ENCODE data around the gene SCART1.
"Not testable (repeated sequence)": the region's sequence is repeated elsewhere in the genome, so short reads cannot be mapped to it uniquely, and the experiment has no call there.

DNA sequence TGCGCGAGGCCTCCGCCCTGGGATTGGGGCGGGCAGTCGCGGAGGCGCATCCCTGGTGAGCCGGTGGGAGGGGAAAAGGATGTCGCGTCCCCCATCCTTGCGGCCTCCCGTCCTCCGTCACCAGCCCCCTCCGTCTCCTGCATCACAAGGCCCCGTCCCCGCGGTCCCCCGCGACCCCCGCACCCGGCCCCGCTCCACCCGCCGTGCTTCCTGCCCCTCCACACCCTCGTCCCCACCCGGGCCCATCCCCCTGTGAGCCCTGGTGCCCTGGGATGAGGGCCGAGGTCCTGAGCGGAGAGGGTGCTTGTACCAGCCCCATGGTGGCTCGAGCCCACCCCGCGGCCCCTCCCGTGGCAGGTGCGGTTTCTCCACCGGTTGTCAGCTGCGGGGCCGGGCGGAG lies 29.1 kb upstream of the SCART1 start, which contains the start of gene SPRN:
- TF ChIP-seq, protein P1, sequence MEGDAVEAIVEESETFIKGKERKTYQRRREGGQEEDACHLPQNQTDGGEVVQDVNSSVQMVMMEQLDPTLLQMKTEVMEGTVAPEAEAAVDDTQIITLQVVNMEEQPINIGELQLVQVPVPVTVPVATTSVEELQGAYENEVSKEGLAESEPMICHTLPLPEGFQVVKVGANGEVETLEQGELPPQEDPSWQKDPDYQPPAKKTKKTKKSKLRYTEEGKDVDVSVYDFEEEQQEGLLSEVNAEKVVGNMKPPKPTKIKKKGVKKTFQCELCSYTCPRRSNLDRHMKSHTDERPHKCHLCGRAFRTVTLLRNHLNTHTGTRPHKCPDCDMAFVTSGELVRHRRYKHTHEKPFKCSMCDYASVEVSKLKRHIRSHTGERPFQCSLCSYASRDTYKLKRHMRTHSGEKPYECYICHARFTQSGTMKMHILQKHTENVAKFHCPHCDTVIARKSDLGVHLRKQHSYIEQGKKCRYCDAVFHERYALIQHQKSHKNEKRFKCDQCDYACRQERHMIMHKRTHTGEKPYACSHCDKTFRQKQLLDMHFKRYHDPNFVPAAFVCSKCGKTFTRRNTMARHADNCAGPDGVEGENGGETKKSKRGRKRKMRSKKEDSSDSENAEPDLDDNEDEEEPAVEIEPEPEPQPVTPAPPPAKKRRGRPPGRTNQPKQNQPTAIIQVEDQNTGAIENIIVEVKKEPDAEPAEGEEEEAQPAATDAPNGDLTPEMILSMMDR (conservative IDR thresholded peaks at IDR 0.05 in 1 of 2, IDR thresholded peaks at IDR 0.05 in 1 of 2; ENCODE audit: low read depth in 1 of 2, low read length in 2 of 2), result not testable (repeated sequence)
- TF ChIP-seq EZH2 (IDR thresholded peaks at IDR 0.05; ENCODE audit: low read length, missing control alignments), result not testable (repeated sequence)

Data from fibroblast of lung (primary cell).